CD4-positive, alpha-beta T cell treated with Interferon alpha-2 for 1 hour (primary cell): ENCODE measurements around the gene TNRC6C.
"Not testable (repeated sequence)": the region's sequence is repeated elsewhere in the genome, so short reads cannot be mapped to it uniquely, and the experiment has no call there.

Experiments
- DNase-seq, 2 donors: peaks; one replicate each; pipeline ENCODE4 v3.0.0-alpha.2; 2020 to 2022

The TNRC6C gene

GRCh38 chr17:77968788-77969187, 10.3 kb downstream of the TNRC6C start:
- DNase-seq = no peak

GRCh38 chr17:77972271-77972670, 13.8 kb downstream of the TNRC6C start:
- not testable (repeated sequence) for DNase-seq

GRCh38 chr17:77973953-77974352, 15.4 kb downstream of the TNRC6C start:
- DNase-seq = no peak

- DNase-seq = no peak
Observed at GRCh38 chr17:77974396-77974795, 15.9 kb downstream of the TNRC6C start.

GRCh38 chr17:77982430-77982829, 23.9 kb downstream of the TNRC6C start:
- not testable (repeated sequence) for DNase-seq

GRCh38 chr17:77990301-77990700, 31.8 kb downstream of the TNRC6C start:
- DNase-seq = no peak

GRCh38 chr17:77993735-77994134, 35.2 kb downstream of the TNRC6C start:
- DNase-seq = not testable (repeated sequence)

- no peak for DNase-seq
Observed at GRCh38 chr17:77995146-77995852, 36.8 kb downstream of the TNRC6C start.

GRCh38 chr17:77996256-77996655, 37.8 kb downstream of the TNRC6C start:
- DNase-seq = no peak

GRCh38 chr17:77999413-78000173, 41.1 kb downstream of the TNRC6C start:
- DNase-seq = no peak

- no peak for DNase-seq
Observed at GRCh38 chr17:78000341-78000740, 41.8 kb downstream of the TNRC6C start.

- no peak for DNase-seq
Observed at GRCh38 chr17:78001182-78001581, 42.7 kb downstream of the TNRC6C start.

- no peak for DNase-seq
Observed at GRCh38 chr17:78001612-78002011, 43.1 kb downstream of the TNRC6C start.

GRCh38 chr17:78002166-78002565, 43.7 kb downstream of the TNRC6C start:
- DNase-seq = no peak

GRCh38 chr17:78005452-78006171, 47.1 kb downstream of the TNRC6C start:
- DNase-seq = no peak

GRCh38 chr17:78006338-78006737, 47.8 kb downstream of the TNRC6C start:
- no peak for DNase-seq

GRCh38 chr17:78007647-78008046, 49.1 kb downstream of the TNRC6C start:
- no peak for DNase-seq

- DNase-seq = peak in 1 of 2 donors; percentile 11
Observed at GRCh38 chr17:78010759-78011158, 52.3 kb downstream of the TNRC6C start.

GRCh38 chr17:78012428-78012827, 53.9 kb downstream of the TNRC6C start:
- no peak for DNase-seq

- peak; percentile 55 to 77 for DNase-seq
Observed at GRCh38 chr17:78013683-78014467, 55.4 kb downstream of the TNRC6C start.

GRCh38 chr17:78014646-78015045, 56.1 kb downstream of the TNRC6C start:
- DNase-seq = no peak

GRCh38 chr17:78016852-78017251, 58.3 kb downstream of the TNRC6C start:
- no peak for DNase-seq
